ENCODE measurements around the gene ZNF584. TPM values are rescaled to one million over a fixed set of nuclear protein-coding genes. Genes with fewer than 3 reads are reported as not detected.
A peak's percentile ranks its signal among the peaks of the same experiment; 100 is the strongest.

ZNF584 gene
- total RNA-seq, 1 donor from 2014 or later, result 8.2 TPM

GRCh38 chr19:58393725-58394033 is 14.8 kb upstream of the ZNF584 start:
- Histone ChIP-seq H3K36me3 (ENCODE audit: control insufficient read depth, insufficient read depth, low read length) (peaks cover 20% of the 10 kb centered on the region), H3K27me3 (ENCODE audit: control insufficient read depth, insufficient read depth, low read length) (no peaks in the 10 kb centered on the region), H3K4me3 (ENCODE audit: low read depth, low read length) (no peak overlapping the region)
- no peak for TF ChIP-seq CTCF (IDR thresholded peaks at IDR 0.05; ENCODE audit: insufficient read depth, low read length, severe bottlenecking)
- DNase-seq (ENCODE audit: low read depth) (no peak), FAIRE-seq (no peak)

GRCh38 chr19:58394821-58395219 is 13.6 kb upstream of the ZNF584 start:
- no peak for FAIRE-seq
- no peak for TF ChIP-seq CTCF (IDR thresholded peaks at IDR 0.05; ENCODE audit: insufficient read depth, low read length, severe bottlenecking)
- Histone ChIP-seq H3K4me3 (ENCODE audit: low read depth, low read length) (no peak overlapping the region), H3K27me3 (ENCODE audit: control insufficient read depth, insufficient read depth, low read length) (no peaks in the 10 kb centered on the region), H3K36me3 (ENCODE audit: control insufficient read depth, insufficient read depth, low read length) (peaks cover 18% of the 10 kb centered on the region)
- DNase-seq (ENCODE audit: low read depth), result peak; percentile 36

- FAIRE-seq, result no peak
- peaks cover 18% of the 10 kb centered on the region for H3K36me3 ChIP-seq (ENCODE audit: control insufficient read depth, insufficient read depth, low read length)
- DNase-seq (ENCODE audit: low read depth), result peak; percentile 79
- no peak for TF ChIP-seq CTCF (IDR thresholded peaks at IDR 0.05; ENCODE audit: insufficient read depth, low read length, severe bottlenecking)
- H3K4me3 ChIP-seq (ENCODE audit: low read depth, low read length), result peak within 1 kb of the TSS; percentile 45
- H3K27me3 ChIP-seq (ENCODE audit: control insufficient read depth, insufficient read depth, low read length), result no peaks in the 10 kb centered on the region
These were observed 13.1 kb upstream of the ZNF584 start, which contains the start of gene RNF225 for GRCh38 chr19:58395220-58395978. Gene RNF225 (plus strand): TSS chr19:58395656. CDS start chr19:58396090, 434 bp downstream.

GRCh38 chr19:58395979-58396627 is 12.3 kb upstream of the ZNF584 start:
- TF ChIP-seq CTCF (IDR thresholded peaks at IDR 0.05; ENCODE audit: insufficient read depth, low read length, severe bottlenecking), result no peak
- no peak for DNase-seq (ENCODE audit: low read depth)
- peak overlapping the region; percentile 45 for H3K4me3 ChIP-seq (ENCODE audit: low read depth, low read length)
- no peaks in the 10 kb centered on the region for H3K27me3 ChIP-seq (ENCODE audit: control insufficient read depth, insufficient read depth, low read length)
- FAIRE-seq, result no peak
- H3K36me3 ChIP-seq (ENCODE audit: control insufficient read depth, insufficient read depth, low read length), result peaks cover 13% of the 10 kb centered on the region

GRCh38 chr19:58396691-58397532 is 11.5 kb upstream of the ZNF584 start:
- DNase-seq (ENCODE audit: low read depth) (no peak), FAIRE-seq (no peak)
- H3K4me3 ChIP-seq (ENCODE audit: low read depth, low read length), result peak overlapping the region; percentile 45
- TF ChIP-seq CTCF (IDR thresholded peaks at IDR 0.05; ENCODE audit: insufficient read depth, low read length, severe bottlenecking), result no peak
- H3K36me3 ChIP-seq (ENCODE audit: control insufficient read depth, insufficient read depth, low read length), result peaks cover 11% of the 10 kb centered on the region
- no peaks in the 10 kb centered on the region for H3K27me3 ChIP-seq (ENCODE audit: control insufficient read depth, insufficient read depth, low read length)
